Amniotic epithelial cell (primary cell): Measurements from ENCODE around the gene MIA3.
"Not testable (repeated sequence)": the region's sequence is repeated elsewhere in the genome, so short reads cannot be mapped to it uniquely, and the experiment has no call there.

ENCODE experiments used
- DNase-seq: peaks from one replicate; pipeline ENCODE4 v3.0.0-alpha.2; 2010; ENCODE audit warnings: low read depth

The MIA3 gene, protein sequence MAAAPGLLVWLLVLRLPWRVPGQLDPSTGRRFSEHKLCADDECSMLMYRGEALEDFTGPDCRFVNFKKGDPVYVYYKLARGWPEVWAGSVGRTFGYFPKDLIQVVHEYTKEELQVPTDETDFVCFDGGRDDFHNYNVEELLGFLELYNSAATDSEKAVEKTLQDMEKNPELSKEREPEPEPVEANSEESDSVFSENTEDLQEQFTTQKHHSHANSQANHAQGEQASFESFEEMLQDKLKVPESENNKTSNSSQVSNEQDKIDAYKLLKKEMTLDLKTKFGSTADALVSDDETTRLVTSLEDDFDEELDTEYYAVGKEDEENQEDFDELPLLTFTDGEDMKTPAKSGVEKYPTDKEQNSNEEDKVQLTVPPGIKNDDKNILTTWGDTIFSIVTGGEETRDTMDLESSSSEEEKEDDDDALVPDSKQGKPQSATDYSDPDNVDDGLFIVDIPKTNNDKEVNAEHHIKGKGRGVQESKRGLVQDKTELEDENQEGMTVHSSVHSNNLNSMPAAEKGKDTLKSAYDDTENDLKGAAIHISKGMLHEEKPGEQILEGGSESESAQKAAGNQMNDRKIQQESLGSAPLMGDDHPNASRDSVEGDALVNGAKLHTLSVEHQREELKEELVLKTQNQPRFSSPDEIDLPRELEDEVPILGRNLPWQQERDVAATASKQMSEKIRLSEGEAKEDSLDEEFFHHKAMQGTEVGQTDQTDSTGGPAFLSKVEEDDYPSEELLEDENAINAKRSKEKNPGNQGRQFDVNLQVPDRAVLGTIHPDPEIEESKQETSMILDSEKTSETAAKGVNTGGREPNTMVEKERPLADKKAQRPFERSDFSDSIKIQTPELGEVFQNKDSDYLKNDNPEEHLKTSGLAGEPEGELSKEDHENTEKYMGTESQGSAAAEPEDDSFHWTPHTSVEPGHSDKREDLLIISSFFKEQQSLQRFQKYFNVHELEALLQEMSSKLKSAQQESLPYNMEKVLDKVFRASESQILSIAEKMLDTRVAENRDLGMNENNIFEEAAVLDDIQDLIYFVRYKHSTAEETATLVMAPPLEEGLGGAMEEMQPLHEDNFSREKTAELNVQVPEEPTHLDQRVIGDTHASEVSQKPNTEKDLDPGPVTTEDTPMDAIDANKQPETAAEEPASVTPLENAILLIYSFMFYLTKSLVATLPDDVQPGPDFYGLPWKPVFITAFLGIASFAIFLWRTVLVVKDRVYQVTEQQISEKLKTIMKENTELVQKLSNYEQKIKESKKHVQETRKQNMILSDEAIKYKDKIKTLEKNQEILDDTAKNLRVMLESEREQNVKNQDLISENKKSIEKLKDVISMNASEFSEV (N-terminal part only)

DNA sequence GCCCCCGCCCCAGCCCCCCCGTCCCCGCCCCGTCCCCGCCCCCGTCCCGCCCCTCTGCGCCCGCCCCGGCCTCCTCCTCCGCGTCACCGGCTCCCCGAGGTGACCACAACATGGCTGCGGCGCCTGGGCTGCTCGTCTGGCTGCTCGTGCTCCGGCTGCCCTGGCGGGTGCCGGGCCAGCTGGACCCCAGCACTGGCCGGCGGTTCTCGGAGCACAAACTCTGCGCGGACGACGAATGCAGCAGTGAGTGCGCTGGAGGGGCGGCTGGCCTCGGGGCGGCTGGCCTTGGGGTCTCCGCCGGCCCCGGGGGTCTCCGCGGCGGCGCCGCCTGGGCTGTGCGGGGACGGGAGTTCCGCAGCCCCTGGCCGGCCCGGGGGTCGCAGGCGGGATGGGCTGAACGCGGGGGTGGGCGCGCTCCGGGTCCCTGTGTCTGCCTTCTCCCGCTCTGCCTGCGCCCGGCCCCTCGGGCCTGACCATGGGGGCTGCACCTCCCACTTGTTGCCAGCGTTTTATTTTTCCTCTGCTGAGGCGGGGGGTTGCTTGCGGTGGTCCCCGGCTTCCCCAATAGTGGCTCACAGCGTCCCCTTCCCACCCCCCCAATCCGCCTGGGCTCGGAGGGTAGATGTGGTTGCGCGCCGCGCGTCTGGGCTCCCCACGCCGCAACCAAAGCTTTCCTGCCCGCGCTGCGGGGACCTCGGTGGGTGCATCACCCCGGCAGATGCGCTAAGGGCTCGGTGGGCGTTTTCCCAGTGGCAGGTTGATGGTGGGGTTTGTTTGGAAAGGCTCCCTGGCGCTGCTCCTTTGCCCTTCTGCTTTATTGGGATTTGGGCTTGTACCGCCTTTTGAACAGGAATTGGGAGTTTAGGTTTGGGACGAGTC lies at the start of gene MIA3:
MIA3 (plus strand) TSS at position 97 of the 879 bp plus-strand sequence; CDS start at position 111, 14 bp downstream.
- DNase-seq, result no peak

DNA sequence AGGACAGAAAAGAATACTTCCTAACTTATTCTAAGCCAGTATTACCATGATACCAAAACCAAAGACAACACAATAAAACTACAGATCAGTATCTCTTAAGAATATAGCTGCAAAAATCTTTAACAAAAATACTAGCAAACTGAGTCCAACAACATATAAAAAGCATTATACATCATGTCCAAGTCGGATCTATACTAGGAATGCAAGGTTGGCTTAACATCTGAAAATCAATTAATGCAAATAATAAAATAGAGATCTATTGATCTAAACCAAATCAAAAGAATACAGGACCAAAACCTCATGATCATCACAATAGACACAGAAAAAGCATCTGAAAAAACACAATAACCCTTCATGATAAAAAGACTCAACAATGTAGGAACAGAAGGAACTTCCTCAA lies 47.1 kb upstream of the MIA3 start:
- no peak for DNase-seq

DNA sequence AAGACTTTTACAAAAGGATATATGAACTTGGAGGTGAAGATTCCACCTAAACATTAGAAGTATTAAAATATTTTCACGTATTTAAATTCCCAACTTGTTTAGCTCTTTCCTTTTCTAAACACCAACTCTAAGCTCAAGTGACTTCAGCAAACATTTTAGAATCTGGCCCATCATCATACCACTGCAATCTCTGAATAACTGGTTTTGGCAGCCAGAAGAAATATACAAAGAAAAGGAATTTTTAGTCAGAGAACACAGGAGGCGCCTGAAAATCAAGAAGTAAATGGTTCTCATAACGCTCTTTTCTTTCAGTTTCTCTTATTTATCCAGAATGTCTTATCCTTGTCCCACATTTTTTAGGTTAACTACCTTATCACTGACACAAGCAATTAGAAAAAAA lies 38.6 kb upstream of the MIA3 start:
- DNase-seq, result no peak

DNA sequence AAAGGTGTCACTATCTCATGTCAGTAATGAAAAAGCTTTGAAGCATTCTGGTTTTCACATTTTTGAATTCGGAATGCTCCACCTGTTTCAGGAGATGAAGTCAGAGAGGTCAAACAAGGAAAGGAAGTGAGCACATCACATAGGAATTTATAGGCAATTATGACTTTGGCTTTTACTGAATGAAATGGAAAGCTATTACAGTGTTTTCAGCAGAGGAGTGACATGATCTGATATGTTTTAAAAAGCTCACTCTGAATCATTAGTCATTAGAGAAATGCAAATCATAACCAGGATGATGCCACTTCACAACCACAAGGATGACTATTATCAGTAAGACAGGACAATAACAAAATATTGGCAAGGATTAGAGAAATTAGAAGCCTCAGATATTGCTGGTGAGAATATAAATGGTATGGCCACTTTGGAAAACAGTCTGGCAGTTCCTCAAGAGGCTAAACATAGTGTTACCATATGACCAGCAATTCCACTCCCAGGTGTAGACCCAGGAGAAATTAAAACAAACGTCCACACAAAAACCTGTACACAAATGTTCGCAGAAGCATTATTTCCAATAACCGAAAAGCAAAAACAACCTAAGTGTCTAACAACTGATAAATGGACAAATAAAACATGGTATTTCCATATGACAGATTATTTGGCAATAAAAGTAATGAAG lies 35.7 kb upstream of the MIA3 start:
- peak; percentile 16 for DNase-seq

DNA sequence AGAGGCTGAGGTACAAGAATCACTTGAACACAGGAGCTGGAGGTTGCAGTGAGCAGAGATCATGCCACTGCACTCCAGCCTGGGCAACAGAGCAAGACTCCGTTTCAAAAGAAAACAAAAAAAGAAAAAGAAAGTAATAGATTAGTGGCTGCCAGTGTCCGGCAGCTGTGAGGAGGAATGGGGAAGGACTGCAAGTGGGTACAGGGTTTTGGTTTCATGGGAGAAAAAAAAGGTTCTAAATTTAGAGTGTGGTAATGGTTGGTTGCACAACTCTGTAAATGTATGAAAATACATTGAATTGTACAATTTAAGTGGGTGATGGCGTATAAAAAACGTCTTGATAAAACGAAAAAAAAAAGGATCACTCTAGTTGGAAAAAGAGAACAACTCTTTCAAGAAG lies 34.8 kb upstream of the MIA3 start:
- DNase-seq, result no peak

DNA sequence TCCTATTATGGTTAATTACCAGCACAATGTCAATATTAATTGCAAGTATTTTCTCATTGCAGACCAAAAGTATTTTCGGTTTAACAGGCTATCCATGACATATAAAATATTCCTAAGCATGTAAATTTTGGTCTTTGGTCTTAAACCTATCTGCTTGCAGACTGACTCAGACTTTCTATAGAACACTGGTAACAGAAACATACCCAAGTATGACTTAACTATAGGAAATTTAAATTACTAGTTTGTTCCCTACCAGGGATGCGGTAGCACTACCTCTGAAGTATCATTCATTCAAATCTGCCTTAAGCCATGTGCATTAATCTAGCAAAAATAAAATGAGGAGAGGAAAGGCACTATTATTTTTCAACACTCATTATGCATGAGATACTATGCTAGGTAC lies 31.1 kb upstream of the MIA3 start:
- DNase-seq, result no peak

DNA sequence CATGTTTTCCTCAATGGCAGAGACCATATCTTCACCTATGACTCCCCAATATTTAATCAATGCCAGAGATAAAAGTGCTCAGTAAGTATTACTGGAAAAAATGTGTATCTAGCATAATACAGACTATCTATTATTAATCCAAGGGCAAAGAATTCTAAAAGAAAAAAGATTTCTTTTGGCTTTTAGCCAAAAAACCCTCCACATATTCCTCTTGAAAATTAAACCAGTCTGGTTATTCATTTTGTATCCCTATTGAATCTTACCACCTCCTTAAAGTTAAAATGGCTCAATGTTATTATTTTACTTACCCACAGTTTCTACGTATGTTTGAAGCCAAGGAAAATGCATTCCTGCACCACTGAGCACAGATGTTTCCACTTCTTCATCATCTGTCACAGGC lies 29.8 kb upstream of the MIA3 start:
- no peak for DNase-seq

DNA sequence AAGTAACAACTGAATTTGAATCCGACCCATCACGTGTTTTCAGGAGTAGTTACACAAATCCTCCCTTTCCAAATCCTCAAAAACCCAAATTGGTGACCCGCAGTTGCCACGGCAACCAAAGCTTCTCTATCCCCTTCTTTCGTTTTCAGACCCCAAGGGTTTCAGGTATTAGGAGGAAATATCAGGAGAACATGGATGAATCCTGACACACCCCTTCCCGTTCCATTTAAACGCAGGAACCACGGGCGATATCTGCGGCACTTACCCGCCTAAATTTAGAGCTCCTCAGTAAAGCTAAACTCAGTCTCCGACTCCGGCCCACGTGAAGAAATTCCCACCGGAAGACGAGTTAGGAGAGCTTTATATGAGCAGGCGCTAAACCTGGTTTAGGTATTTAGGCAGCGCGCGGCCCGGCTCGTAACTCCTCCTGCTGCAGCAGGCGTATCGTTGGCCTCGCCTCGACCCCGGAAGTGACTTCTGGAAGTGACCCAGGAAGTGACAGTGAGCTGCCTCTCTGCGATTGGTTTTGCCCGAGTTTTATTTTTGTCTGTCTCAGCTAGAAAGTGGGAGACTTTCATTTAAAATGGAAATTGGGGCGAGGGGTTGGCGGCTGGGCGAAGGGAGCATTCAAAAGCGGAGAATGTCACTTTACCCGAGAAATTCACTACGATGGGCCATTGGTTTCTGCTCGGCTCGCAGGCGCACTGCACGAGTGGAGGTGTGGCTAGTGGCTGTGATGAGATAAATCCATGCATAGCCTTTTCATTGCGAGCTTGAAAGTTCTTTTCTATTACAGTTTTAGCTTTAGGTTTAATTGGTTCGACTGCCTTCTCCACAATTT lies 28.2 kb upstream of the MIA3 start, which contains the start of gene TAF1A:
TAF1A (minus strand) TSS at position 472 of the 841 bp plus-strand sequence.
- peak; percentile 80 for DNase-seq

DNA sequence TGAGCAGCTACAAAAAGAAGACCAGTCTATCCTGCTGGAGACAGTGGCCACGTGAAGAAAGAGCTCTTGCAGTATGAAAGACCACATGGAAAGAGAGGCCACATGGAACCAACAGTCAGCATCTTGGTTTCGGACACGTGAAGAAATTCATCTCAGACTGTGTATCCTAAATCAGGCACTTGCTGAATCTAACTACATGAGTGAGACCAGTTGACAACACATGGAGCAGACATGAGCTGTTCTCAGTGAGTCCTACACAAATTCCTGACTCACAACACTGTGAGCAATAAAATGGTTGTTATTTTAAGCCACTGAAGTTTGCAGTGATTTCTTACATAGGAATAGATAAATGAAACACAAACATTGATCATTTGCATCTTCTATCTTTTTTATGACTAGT lies 25.7 kb upstream of the MIA3 start:
- DNase-seq, result no peak

DNA sequence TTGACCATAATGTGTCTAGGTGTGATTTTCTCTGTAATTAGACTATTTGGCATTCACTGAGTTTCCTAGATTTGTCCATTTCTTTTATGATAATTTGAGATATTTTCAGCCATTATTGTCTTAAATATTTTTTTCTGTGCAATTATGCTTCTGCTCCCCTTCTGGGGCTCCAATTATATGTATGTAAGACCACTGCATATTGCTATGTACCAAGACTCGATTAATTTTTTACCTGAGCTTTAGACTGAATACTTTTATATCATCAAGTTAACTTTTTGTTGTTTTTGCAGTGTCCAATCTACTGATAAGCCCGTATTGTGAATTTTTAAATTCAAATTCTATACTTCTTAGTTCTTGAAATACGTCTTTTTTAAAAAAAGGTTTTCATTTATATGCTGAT lies 23.1 kb upstream of the MIA3 start:
- no peak for DNase-seq

DNA sequence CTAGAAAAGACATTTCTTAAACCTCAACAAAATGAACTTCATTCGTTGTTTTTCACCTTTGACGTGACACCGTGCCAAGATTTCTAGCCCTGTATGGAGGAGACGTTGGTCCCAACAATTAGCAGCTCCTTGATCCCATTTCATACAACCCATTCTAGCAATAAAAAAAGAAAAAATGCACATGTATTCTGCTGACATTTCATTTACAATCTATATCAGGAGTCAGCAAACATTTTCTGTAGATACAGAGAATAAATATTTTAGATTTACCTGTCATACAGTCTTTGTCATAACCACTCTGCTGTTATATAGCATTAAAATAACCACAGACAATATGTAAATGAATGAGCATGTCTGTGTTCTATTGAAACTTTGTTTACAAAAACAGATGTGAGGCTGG lies 21.2 kb upstream of the MIA3 start:
- no peak for DNase-seq

DNA sequence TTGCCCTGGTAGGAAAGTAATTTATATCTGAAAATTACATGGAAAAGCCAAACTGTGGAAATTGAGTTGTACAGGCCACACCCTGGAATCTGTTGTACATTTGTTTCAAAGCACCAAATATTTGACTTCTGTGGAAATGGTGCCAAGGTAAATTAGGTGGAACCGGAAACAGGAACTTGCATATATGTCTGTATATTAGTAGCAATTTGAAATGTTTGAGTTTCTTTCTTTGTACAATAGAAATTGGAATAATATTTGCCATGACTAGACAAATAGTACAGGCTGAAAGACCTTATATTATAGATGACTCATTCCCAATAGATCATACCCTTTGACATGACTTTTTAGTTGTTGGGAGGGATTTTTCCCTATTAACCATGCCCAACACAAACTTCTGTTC lies 17.6 kb upstream of the MIA3 start:
- no peak for DNase-seq

DNA sequence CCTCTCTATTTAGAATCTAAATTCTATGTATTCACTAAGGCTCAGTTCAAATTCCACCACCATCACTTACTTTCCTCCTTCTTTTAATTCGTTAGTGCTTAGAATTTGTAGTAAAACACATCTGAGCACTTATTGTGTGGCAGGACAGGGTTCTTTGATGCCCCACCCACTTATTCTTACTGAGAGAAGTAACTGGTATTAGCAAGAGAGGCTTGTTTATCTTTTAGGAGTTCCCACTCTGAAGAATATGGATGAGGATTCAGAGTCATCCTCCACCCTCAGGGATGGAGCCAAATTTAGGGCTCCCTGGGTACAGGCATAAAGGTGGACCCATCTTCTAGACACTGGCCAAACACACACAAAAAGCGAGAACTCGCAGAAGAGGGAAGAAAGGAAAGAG lies 16.6 kb upstream of the MIA3 start:
- DNase-seq, result no peak

DNA sequence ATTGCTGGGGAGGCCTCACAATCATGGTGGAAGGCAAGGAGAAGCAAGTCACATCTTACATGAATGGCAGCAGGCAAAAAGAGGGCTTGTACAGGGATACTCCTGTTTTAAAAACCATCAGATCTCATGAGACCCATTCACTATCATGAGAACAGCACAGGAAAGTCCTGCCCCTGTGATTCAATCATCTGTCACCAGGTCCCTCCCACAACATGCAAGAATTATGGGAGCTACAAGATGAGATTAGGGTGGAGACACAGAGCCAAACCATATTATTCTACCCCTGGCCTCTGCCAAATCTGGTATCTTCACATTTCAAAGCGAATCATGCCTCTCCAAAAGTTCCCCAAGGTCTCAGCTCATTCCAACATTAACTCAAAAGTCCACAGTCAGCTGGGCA lies 11.1 kb upstream of the MIA3 start:
- DNase-seq, result no peak

DNA sequence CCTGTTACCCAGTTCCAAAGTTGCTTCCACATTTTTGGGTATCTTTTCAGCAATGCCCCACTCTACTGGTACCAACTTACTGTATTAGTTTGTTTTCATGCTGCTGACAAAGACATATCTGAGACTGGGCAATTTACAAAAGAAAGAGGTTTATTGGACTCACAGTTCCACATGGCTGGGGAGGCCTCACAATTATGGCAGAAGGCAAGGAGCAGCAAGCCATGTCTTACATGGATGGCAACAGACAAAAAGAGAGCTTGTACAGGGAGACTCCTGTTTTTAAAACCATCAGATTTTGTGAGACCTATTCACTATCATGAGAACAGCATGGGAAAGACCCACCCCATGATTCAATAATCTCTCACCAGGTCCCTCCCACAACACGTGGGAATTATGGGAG lies 8.8 kb upstream of the MIA3 start:
- DNase-seq, result not testable (repeated sequence)

DNA sequence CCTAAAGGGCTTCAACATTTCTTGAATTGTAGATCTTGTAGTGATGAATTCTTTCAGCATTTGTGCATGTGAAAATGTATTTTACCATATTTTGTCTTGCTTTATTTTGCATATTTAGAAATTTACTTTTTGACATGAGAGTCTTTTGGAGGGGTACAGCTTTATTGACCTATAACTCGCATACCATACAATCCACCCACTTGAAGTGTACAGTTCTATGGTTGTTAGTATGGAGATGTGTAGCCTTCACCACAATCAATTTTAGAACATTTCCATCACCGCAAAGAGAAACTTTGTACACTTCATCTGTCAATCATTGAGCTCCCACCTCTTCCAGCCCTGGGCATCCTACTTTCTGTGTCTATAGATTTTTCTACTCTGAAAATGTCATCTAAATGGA lies 7.2 kb upstream of the MIA3 start:
- DNase-seq, result no peak

DNA sequence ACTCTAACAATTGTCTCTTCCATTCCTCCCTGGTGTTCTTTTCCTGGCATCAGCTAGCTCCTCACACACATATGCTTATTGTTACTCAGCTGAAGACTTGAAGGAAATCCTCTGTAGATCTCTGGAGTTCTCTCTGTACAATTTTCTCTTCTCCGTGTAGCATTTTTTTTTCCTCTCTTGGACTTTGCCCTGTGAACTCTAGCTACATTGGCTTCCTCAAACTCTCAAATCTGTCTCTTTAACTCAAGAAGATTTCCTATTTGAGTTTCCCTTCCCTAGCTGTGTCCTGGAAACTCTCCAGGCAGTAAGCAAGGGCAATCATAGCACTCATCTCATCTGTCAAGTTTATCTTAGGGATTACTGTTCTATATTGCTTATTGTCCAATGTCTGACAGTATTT lies 4.3 kb upstream of the MIA3 start:
- DNase-seq, result no peak

DNA sequence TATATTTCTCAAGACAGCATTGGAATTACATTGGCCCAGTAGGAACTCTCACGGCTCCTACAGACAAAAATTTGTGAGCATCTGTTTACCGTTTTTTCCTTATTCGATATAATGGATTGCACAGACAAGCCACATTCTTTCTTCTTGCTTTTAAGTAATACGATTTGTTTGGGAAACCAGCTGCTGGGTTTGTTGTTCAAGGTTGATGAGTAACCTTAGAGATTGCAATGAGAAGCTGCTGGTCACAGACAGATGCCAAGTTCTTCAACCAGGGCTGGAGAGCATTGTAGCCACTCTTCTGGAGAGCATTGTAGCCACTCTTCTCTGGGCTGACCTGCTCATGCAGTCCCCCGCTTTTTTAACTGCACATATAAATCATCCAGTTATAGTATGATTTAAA lies 1.4 kb upstream of the MIA3 start:
- peak; percentile 91 for DNase-seq

DNA sequence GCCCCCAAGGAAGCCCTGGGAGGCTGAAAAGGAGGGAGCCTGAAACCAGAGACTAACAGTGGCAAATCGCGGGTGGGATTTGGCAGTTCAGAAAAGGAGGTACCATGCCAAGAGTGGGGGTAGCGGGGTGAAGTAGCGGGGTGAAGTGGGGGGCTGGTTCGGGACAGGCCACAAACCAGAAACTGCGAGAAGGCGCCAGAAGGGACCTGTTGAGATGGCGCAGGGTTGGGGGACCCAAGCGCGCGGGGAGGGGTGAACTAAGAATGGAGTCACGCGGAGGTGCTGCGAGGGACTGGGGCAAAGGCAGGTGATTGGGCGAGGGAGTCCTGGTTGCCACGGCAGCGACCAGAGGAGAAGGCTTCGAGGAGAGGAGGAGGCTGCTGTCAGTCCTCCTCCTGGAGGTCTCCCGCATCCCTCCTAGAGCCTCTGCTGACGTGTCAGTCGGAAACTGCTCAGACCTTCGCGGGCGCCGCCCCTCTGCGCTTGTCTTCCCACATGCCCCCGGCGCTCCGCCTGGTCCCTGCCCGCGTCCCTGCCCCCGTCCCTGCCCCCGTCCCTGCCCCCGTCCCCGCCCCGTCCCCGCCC lies 438 bp upstream of the MIA3 start:
- DNase-seq, result peak; percentile 99
